Smooth muscle cell (in vitro differentiated cells): ENCODE data around the gene PRR29. TPM values are rescaled to one million over a fixed set of nuclear protein-coding genes. Genes with fewer than 3 reads are reported as not detected.

Experiments used
- DNase-seq: peaks from one replicate; lab custom pipeline; 2025; ENCODE audit not compliant: unreplicated experiment; lab: John Stamatoyannopoulos, UW
- H2AFZ ChIP-seq: fragments of 200-600 bp; sonication (generic); 2 replicates; pipeline ENCODE4 v1.6.0; 2016; ENCODE audit warnings: antibody characterized with exemption, low read depth, mild to moderate bottlenecking
- H3F3A ChIP-seq: fragments of 200-600 bp; sonication (generic); 2 replicates; pipeline ENCODE4 v1.6.0; 2017; ENCODE audit warnings: antibody characterized with exemption, low read depth
- H3K27ac ChIP-seq: fragments of 200-600 bp; sonication (generic); 2 replicates; pipeline ENCODE4 v1.5.1; 2016; ENCODE audit warnings: low read depth, mild to moderate bottlenecking
- H3K27me3 ChIP-seq: fragments of 200-600 bp; sonication (generic); 2 replicates; pipeline ENCODE4 v1.6.1; 2016; ENCODE audit warnings: low read depth, mild to moderate bottlenecking
- H3K36me3 ChIP-seq: fragments of 200-600 bp; sonication (generic); 2 replicates; pipeline ENCODE4 v1.5.1; 2016; ENCODE audit warnings: low read depth
- H3K4me1 ChIP-seq: fragments of 200-600 bp; sonication (generic); 2 replicates; pipeline ENCODE4 v1.5.1; 2016; ENCODE audit warnings: low read depth
- H3K4me2 ChIP-seq: fragments of 200-600 bp; sonication (generic); 2 replicates; pipeline ENCODE4 v1.6.0; 2016; ENCODE audit warnings: mild to moderate bottlenecking
- H3K4me3 ChIP-seq: fragments of 200-600 bp; sonication (generic); 2 replicates; pipeline ENCODE4 v1.5.1; 2016; ENCODE audit warnings: mild to moderate bottlenecking
- H3K79me2 ChIP-seq: fragments of 200-600 bp; sonication (generic); 2 replicates; pipeline ENCODE4 v1.6.0; 2016; ENCODE audit warnings: low read depth, mild to moderate bottlenecking
- H3K9ac ChIP-seq: fragments of 200-600 bp; sonication (generic); 2 replicates; pipeline ENCODE4 v1.6.0; 2016; ENCODE audit warnings: low read depth
- H3K9me3 ChIP-seq: fragments of 200-600 bp; sonication (generic); replicated peaks from 2 replicates; pipeline ENCODE4 v1.5.1; 2016; ENCODE audit warnings: low read depth
- H4K20me1 ChIP-seq: fragments of 200-600 bp; sonication (generic); 2 replicates; pipeline ENCODE4 v1.6.0; 2016; ENCODE audit warnings: low read depth
- CTCF ChIP-seq: fragments of 200-600 bp; sonication (generic); IDR thresholded peaks from 2 replicates; pipeline ENCODE4 v1.5.1; 2017; ENCODE audit warnings: borderline replicate concordance, mild to moderate bottlenecking, antibody characterized with exemption; ENCODE audit not compliant: insufficient read depth, poor library complexity, severe bottlenecking
- WGBS: methylation state at CpG from one replicate; pipeline ENCODE4 v1.1.7; 2016; ENCODE audit warnings: low lambda C conversion rate; 5-methylcytosine and 5-hydroxymethylcytosine counted together
- polyA plus RNA-seq: library from polyadenylated mRNA; unstranded; fragments of >200 nt; fragmentation: Nextera tagmentation; extraction: Ambion mirVana; gene quantifications from 2 replicates; pipeline ENCODE4 v1.2.1, GENCODE V29; 2016
- total RNA-seq: library from RNA; depleted of rRNA; stranded (reverse); fragments of >200 nt; gene quantifications from 2 replicates; pipeline ENCODE4 v1.2.3, GENCODE V29; 2014

Gene PRR29
- total and polyA plus RNA-seq, 2 experiments from 2014 or later = 0.58 TPM; not detected in 1

DNA sequence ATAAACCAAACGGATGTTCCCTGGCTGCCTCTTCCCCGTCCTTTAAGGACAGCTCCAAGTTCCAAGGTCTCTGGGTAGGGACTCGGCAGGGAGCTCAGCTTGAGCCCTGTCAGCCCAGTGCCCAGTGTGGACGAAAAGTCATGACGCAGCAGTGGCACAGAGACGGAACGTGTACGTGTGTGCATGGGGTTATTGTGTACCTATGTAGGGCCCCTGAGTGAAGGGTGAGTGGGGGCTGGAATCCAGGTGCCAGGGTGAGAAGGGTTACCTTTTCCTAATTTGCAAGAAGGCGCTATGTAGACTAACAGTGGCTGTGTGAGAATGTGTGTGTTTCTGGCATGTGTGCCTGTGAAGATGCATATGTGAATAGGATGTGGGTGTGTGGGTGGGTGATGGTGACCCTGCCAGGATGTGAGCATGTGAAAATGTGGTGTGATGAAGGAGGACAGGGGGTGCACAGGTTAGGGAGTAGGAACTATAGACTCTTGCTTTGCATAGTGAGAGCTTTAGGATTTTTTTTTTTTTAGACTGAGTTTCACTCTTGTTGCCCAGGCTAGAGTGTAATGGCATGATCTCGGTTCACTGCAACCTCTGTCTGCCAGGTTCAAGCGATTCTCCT, 31.4 kb upstream of the PRR29 start:
- Histone ChIP-seq H3K9me3 (no peaks in the 10 kb centered on the region), H3K4me3 (no peak overlapping the region), H3K27me3 (no peaks in the 10 kb centered on the region), H2AFZ (no peak overlapping the region), H3K36me3 (no peaks in the 10 kb centered on the region), H3K4me1 (no peaks in the 10 kb centered on the region), H3K4me2 (no peak overlapping the region), H3K9ac (no peak overlapping the region), H3K27ac (no peak overlapping the region), H3F3A (no peaks in the 10 kb centered on the region), H3K79me2 (no peaks in the 10 kb centered on the region), H4K20me1 (no peaks in the 10 kb centered on the region)
- no peak for DNase-seq
- WGBS = 91% methylated on average over 11 of the region's 11 CpGs
- TF ChIP-seq CTCF = no peak

- no peak overlapping the region for H3K9ac ChIP-seq
- 93% methylated on average over 19 of the region's 19 CpGs for WGBS
- H3K4me1 ChIP-seq = no peaks in the 10 kb centered on the region
- H2AFZ ChIP-seq = no peak overlapping the region
- no peak overlapping the region for H3K4me3 ChIP-seq
- TF ChIP-seq CTCF = no peak
- H3K79me2 ChIP-seq = no peaks in the 10 kb centered on the region
- no peak for DNase-seq
- H3K4me2 ChIP-seq = no peak overlapping the region
- no peaks in the 10 kb centered on the region for H4K20me1 ChIP-seq
- H3K9me3 ChIP-seq = no peaks in the 10 kb centered on the region
- no peaks in the 10 kb centered on the region for H3K36me3 ChIP-seq
- no peaks in the 10 kb centered on the region for H3F3A ChIP-seq
- no peaks in the 10 kb centered on the region for H3K27me3 ChIP-seq
- H3K27ac ChIP-seq = no peak overlapping the region
Observed at GRCh38 chr17:63967953-63968352, 30.2 kb upstream of the PRR29 start.

- Histone ChIP-seq H3K9ac (no peak overlapping the region), H4K20me1 (no peaks in the 10 kb centered on the region), H3K27ac (no peak overlapping the region), H3K4me2 (no peak overlapping the region), H3K27me3 (no peaks in the 10 kb centered on the region), H3K4me3 (no peak overlapping the region), H3K4me1 (no peaks in the 10 kb centered on the region), H2AFZ (no peak overlapping the region), H3K79me2 (no peaks in the 10 kb centered on the region), H3F3A (no peaks in the 10 kb centered on the region), H3K36me3 (no peaks in the 10 kb centered on the region), H3K9me3 (no peaks in the 10 kb centered on the region)
- no peak for TF ChIP-seq CTCF
- WGBS = 92% methylated on average over 10 of the region's 10 CpGs
- DNase-seq = no peak
Observed at GRCh38 chr17:63969278-63969677, 28.9 kb upstream of the PRR29 start.

GRCh38 chr17:63972796-63973195, 25.4 kb upstream of the PRR29 start, which contains the start of gene SCN4A:
Gene SCN4A, minus strand, starts transcription at chr17:63972918. Its CDS starts 77 bp downstream, at chr17:63972841.
- H3K4me1 ChIP-seq = no peaks in the 10 kb centered on the region
- H3K4me3 ChIP-seq = no peak within 1 kb of the TSS
- no peak within 1 kb of the TSS for H2AFZ ChIP-seq
- H3K9ac ChIP-seq = no peak within 1 kb of the TSS
- no peaks in the 10 kb centered on the region for H4K20me1 ChIP-seq
- no peak within 1 kb of the TSS for H3K4me2 ChIP-seq
- no peaks in the 10 kb centered on the region for H3K9me3 ChIP-seq
- no peak for TF ChIP-seq CTCF
- peaks cover 4% of the 10 kb centered on the region for H3K27me3 ChIP-seq
- H3K79me2 ChIP-seq = no peaks in the 10 kb centered on the region
- no peaks in the 10 kb centered on the region for H3F3A ChIP-seq
- H3K27ac ChIP-seq = no peak within 1 kb of the TSS
- no peak for DNase-seq
- 98% methylated on average over 14 of the region's 14 CpGs for WGBS
- no peaks in the 10 kb centered on the region for H3K36me3 ChIP-seq
